ENCODE measurements around the gene ZCCHC14.

ZCCHC14 gene

GRCh38 chr16:87472935-87473334 lies 19.9 kb downstream of the ZCCHC14 start:
- no peak for DNase-seq

GRCh38 chr16:87472142-87472778 lies 20.6 kb downstream of the ZCCHC14 start:
- no peak for DNase-seq

- DNase-seq, result no peak
These were observed 21.3 kb downstream of the ZCCHC14 start for GRCh38 chr16:87471278-87472141.

- DNase-seq, result no peak
These were observed 22.5 kb downstream of the ZCCHC14 start for GRCh38 chr16:87470332-87470731.

- DNase-seq, result no peak
These were observed 23.7 kb downstream of the ZCCHC14 start for GRCh38 chr16:87469169-87469568.

GRCh38 chr16:87468550-87468949 lies 24.3 kb downstream of the ZCCHC14 start:
- no peak for DNase-seq

GRCh38 chr16:87466975-87467501 lies 25.8 kb downstream of the ZCCHC14 start:
- no peak for DNase-seq

- DNase-seq, result no peak
These were observed 26.9 kb downstream of the ZCCHC14 start for GRCh38 chr16:87465879-87466278.

GRCh38 chr16:87465306-87465705 lies 27.5 kb downstream of the ZCCHC14 start:
- DNase-seq, result no peak

- no peak for DNase-seq
These were observed 28.0 kb downstream of the ZCCHC14 start for GRCh38 chr16:87464691-87465300.

- no peak for DNase-seq
These were observed 28.8 kb downstream of the ZCCHC14 start for GRCh38 chr16:87463722-87464690.

- DNase-seq, result peak; percentile 25
These were observed 31.3 kb downstream of the ZCCHC14 start for GRCh38 chr16:87461466-87461991.

- DNase-seq, result no peak
These were observed 31.9 kb downstream of the ZCCHC14 start for GRCh38 chr16:87460936-87461335.

- no peak for DNase-seq
These were observed 33.0 kb downstream of the ZCCHC14 start for GRCh38 chr16:87459833-87460232.

- DNase-seq, result no peak
These were observed 33.8 kb downstream of the ZCCHC14 start for GRCh38 chr16:87459027-87459426.

GRCh38 chr16:87458424-87458915 lies 34.4 kb downstream of the ZCCHC14 start:
- no peak for DNase-seq

- no peak for DNase-seq
These were observed 35.0 kb downstream of the ZCCHC14 start for GRCh38 chr16:87457709-87458423.

- no peak for DNase-seq
These were observed 35.7 kb downstream of the ZCCHC14 start for GRCh38 chr16:87457061-87457611.

- DNase-seq, result no peak
These were observed 38.4 kb downstream of the ZCCHC14 start for GRCh38 chr16:87454391-87454790.

- DNase-seq, result no peak
These were observed 39.5 kb downstream of the ZCCHC14 start for GRCh38 chr16:87453326-87453725.

Measured in NCI-H2227 treated with DMSO at 0.1 percent for 48 hours (cell line).